ENCODE results near the gene MRS2.

DNA sequence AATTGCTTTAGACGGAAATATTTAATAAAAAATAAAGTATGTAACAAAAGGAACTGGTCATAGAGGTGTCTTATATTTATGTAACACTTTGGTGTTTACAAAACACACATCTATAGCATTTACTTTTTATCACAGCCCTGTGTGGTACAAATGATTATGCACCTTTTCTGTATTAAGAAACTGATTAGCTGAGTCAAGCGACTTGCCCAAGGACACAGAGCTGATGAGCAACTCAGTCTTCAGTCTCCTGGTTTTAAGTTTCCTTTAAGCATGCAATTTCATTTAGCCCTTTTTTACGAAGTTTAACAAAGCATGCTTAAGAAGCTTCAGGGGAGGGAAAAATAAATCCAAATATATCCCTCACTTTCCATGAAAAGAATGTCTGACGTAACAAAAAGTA, 47.3 kb upstream of the MRS2 start:
- TF ChIP-seq CTCF (IDR thresholded peaks at IDR 0.05) = no peak
- no peak for TF ChIP-seq POLR2A (IDR thresholded peaks at IDR 0.05)
